ENCODE results near the gene CFTR.

The CFTR gene

DNA sequence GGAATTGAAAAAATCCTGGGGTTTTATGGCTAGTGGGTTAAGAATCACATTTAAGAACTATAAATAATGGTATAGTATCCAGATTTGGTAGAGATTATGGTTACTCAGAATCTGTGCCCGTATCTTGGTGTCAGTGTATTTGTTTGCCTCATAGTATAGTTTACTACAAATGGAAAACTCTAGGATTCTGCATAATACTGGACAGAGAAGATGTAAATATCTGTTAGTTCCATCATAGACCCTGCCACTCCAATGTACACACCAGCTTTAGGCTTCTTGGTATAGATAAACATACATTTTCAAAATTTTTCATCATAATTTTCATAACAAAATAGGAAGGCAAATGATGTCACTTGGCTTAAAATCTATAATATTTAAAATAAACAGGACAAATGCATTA is 108.1 kb downstream of the CFTR start:
- DNase-seq (ENCODE audit: low spot score) (no peak), FAIRE-seq (no peak)

DNA sequence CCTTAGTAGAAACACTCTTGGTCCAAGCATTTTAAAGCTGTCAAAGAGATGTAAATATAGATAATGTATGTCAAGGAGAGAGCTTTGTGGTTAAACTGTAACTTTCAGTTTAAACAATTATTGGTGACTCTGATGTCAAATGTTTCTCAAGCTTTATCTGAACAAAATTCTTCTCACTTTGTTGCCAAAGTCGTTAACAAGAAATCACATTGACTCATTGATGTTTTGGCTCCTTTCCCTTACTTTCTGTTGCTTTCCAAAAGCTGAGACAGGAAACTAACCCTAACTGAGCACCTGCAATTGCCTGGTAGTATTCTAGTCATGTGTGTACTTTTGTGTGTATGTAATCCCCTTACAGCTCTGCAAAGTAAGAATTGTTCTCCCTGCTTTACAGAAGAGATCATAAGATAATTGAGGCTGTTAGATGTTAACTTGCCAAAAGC is 108.5 kb downstream of the CFTR start:
- DNase-seq (ENCODE audit: low spot score) (no peak), FAIRE-seq (no peak)

GRCh38 chr7:117590191-117590590 is 110.4 kb downstream of the CFTR start:
- FAIRE-seq (no peak), DNase-seq (ENCODE audit: low spot score) (no peak)

- DNase-seq (ENCODE audit: low spot score) (no peak), FAIRE-seq (no peak)
Observed at GRCh38 chr7:117592011-117592635, 112.3 kb downstream of the CFTR start.

DNA sequence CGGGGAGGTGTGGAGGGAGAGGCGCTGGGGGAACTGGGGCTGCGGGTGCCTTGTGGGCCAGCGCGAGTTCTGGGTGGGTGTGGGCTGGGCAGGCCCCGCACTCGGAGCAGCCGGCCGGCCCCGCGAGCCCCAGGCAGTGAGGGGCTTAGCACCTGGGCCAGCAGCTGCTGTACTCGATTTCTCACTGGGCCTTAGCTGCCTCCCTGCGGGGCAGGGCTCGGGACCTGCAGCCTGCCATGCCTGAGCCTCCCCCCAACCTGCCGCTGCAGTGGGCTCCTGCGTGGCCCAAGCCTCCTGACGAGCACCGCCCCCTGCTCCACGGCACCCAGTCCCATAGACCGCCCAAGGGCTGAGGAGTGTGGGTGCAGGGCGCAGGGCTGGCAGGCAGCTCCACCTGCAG is 116.3 kb downstream of the CFTR start:
- no peak for DNase-seq (ENCODE audit: low spot score)
- FAIRE-seq: no peak

GRCh38 chr7:117597755-117598154 is 117.9 kb downstream of the CFTR start:
- no peak for DNase-seq (ENCODE audit: low spot score)
- FAIRE-seq: no peak

GRCh38 chr7:117600911-117601310 is 121.1 kb downstream of the CFTR start:
- no peak for DNase-seq (ENCODE audit: low spot score)
- no peak for FAIRE-seq

DNA sequence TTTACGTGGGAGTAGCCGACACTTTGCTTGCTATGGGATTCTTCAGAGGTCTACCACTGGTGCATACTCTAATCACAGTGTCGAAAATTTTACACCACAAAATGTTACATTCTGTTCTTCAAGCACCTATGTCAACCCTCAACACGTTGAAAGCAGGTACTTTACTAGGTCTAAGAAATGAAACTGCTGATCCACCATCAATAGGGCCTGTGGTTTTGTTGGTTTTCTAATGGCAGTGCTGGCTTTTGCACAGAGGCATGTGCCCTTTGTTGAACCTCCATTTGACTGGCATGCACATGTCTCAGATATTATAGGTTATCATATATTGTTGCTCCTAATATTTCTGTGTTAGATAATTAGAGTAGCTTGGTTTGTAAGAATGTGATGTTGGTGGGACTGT is 123.8 kb downstream of the CFTR start:
- FAIRE-seq (no peak), DNase-seq (ENCODE audit: low spot score) (no peak)

GRCh38 chr7:117605712-117606111 is 125.9 kb downstream of the CFTR start:
- no peak for FAIRE-seq
- DNase-seq (ENCODE audit: low spot score): no peak

DNA sequence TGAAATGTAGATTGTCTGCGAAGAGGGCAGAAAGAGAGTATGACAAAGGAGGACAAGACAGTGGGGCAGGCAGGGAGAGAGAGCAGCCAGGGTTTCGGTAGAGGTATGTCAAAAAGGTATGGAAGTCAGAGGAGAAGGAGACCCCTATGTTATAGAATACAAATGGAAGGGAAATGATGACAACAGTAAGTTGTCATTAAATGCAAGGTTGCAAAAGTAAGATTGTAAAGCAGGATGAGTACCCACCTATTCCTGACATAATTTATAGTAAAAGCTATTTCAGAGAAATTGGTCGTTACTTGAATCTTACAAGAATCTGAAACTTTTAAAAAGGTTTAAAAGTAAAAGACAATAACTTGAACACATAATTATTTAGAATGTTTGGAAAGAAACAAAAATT is 126.3 kb downstream of the CFTR start:
- FAIRE-seq (no peak), DNase-seq (ENCODE audit: low spot score) (no peak)

DNA sequence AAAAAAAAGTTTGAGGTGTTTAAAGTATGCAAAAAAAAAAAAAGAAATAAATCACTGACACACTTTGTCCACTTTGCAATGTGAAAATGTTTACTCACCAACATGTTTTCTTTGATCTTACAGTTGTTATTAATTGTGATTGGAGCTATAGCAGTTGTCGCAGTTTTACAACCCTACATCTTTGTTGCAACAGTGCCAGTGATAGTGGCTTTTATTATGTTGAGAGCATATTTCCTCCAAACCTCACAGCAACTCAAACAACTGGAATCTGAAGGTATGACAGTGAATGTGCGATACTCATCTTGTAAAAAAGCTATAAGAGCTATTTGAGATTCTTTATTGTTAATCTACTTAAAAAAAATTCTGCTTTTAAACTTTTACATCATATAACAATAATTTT is 130.6 kb downstream of the CFTR start:
- no peak for FAIRE-seq
- no peak for DNase-seq (ENCODE audit: low spot score)

GRCh38 chr7:117612637-117613036 is 132.8 kb downstream of the CFTR start:
- no peak for DNase-seq (ENCODE audit: low spot score)
- no peak for FAIRE-seq

- no peak for DNase-seq (ENCODE audit: low spot score)
- FAIRE-seq: no peak
Observed at GRCh38 chr7:117616694-117617093, 136.9 kb downstream of the CFTR start.

DNA sequence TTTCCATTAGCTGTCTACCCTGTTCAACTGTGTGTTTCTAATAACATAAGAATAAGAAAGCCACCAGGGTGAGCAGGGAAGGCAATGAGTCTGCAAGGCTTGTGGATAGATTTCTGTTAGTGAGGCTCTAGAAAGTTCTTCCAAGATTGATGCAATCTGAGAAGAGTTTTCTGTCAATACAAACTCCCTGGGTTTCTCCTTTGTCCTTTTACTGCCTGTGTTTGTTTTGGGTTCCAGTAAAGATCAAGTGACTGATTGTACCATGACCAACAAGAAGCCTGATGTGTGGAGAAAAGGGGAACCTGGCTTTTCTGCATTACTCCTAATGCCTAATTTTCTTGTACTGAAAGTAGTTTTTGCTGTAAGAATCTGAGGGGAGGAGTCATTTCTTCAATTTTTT is 139.9 kb downstream of the CFTR start:
- FAIRE-seq (no peak), DNase-seq (ENCODE audit: low spot score) (no peak)

- DNase-seq (ENCODE audit: low spot score): no peak
- no peak for FAIRE-seq
Observed at GRCh38 chr7:117621075-117621618, 141.3 kb downstream of the CFTR start.

DNA sequence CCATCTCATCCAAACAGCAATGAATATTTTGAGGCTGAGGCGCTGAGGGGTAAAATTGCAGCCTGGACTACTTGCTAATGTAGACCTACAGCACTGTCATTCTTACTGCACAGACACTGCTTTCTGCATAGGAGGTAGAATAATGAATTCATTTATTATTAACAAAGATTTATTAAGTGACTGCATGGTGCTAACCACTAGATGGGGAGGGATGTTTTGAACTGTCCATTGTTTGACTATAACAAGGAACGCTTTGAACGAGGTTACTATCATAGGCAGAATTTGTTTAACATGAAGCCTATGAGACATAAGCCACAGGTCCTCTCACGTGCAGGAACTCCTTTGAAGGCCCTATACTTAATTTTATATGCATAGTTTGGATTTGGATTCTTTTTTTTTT is 143.8 kb downstream of the CFTR start:
- no peak for FAIRE-seq
- no peak for DNase-seq (ENCODE audit: low spot score)

DNA sequence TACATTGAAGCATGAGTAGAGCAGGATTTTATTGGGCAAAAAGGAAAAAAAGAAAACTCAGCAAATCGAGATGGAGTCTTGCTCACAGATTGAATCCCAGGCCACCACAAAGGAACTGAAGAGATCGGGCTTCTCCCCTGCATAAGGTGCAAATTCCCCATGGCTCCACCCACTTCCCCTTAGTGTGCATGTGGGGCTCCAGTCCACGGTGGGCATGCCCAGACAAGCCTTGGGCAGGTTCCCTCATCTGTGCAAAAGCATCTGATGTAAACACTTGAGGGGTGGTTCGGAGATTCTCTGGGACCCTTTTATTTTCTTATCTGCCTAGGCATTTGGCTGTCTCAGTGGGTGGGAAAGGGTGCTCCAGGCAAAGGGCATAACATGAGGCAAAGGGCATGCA is 150.7 kb downstream of the CFTR start:
- FAIRE-seq: no peak
- no peak for DNase-seq (ENCODE audit: low spot score)

GRCh38 chr7:117630907-117631564 is 151.2 kb downstream of the CFTR start:
- FAIRE-seq: no peak

GRCh38 chr7:117631652-117632051 is 151.8 kb downstream of the CFTR start:
- DNase-seq (ENCODE audit: low spot score): no peak
- no peak for FAIRE-seq

More at GRCh38 chr7:117630907-117631564, 151.2 kb downstream of the CFTR start:
- no peak for DNase-seq (ENCODE audit: low spot score)

DNA sequence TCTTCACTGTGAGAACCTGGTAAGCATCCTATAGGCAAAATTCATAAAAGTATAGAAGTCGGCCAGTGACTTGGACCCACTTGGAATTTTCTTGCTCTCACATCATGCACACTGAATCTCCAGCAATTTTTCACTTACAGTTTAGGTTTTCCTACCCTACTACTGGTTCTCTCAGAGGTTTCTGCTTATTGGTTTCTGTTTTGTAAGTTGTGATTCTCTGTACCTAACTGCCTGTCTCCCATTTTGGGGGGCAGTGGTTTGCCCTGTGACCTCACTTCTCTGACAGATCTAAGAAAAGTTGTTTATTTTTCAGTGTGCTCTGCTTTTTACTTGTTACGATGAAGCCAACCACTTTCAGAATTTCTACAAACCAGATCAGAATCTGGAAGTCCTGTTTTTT is 158.1 kb downstream of the CFTR start:
- FAIRE-seq (no peak), DNase-seq (ENCODE audit: low spot score) (no peak)

GRCh38 chr7:117639966-117640365 is 160.1 kb downstream of the CFTR start:
- DNase-seq (ENCODE audit: low spot score) (no peak), FAIRE-seq (no peak)

- FAIRE-seq (no peak), DNase-seq (ENCODE audit: low spot score) (no peak)
Observed at GRCh38 chr7:117640465-117640864, 160.6 kb downstream of the CFTR start.

Data from urothelium cell line (cell line).